Right ventricle myocardium inferior (tissue), 1 donor: ENCODE results near the gene CHCHD6. TPM values are rescaled to one million over a fixed set of nuclear protein-coding genes. Genes with fewer than 3 reads are reported as not detected.

Source experiments
- ATAC-seq: fragments of 200-7000 bp; cut with Tn5 transposase; one replicate; pipeline ENCODE4 v1.9.1; 2020; ENCODE audit warnings: mild to moderate bottlenecking, moderate library complexity
- DNase-seq: peaks from one replicate; pipeline ENCODE4 v3.0.0; 2021; ENCODE audit errors: missing footprints
- intact Hi-C: fragments of 100-400 bp; cut with DNase I; formaldehyde crosslinking; loops from one replicate; pipeline ENCODE4 v1.11.0; 2022
- total RNA-seq: library from RNA; stranded (reverse); fragmentation: NEBNext Ultra II Directional; extraction: Animal tissue kit (Norgen Biotek cat#: 25700); gene quantifications from one replicate; pipeline ENCODE4 v1.2.1, GENCODE V29; 2021
- donor health status: DM: no; HTN: yes; CAD: no; lungs with severe emphysema.

The CHCHD6 gene
- total RNA-seq, 1 donor from 2014 or later, result 11.7 TPM

DNA sequence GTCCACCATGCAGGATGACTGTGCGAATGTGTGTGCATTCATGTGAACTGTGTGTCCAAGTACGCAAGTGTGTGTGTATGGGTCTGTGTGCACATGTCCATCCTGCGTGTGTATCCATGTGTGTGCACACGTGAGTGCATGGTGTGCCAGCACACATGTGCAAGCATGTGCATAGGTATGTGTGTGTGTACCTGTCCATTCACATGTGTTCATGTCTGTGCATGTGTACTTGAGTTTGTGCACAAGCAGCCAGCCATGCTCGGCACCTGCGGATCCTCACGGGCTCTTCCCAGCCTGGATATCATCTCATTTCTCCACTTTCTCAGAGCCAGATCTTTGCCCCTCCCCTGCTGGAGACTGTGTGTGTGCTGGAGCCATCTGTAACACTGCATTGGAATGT, 260.2 kb downstream of the CHCHD6 start:
- no peak for ATAC-seq
- intact Hi-C loops, result loop anchor here (5.0 kb wide), 1 partner anchor 137 kb away; no protein-coding TSS in a partner anchor
- DNase-seq, result no peak

GRCh38 chr3:126964950-126965349, 260.9 kb downstream of the CHCHD6 start:
- no peak for ATAC-seq
- intact Hi-C loops, result loop anchor here (5.0 kb wide), 2 partner anchors 38 to 138 kb away; no protein-coding TSS in a partner anchor
- DNase-seq, result no peak

DNA sequence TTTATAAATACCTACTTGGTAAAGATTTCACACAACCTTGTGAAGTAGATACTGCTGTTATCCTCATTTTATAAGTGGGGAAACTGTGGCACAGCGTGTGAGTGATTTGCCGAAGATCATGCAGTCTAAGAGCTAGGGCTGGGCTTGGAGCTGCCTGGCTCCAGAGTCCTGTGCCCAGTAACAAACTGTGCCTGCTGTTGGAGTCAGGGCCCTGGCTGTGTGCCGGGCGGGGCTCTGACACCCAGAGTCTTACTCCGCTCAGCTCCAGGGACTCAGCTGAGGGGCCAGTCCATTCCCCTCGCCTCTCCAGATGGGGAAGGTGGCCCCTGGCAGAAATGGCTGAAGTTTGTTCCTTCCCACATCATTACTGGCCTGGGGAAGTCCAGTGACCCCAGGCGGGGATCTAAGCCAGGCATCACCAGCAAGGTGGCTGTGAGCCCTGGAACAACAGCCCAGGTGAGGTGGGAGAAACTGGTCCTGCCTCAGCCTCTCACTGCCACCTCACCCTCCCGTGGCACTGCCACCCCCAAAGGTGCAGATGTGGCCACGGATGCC, 261.6 kb downstream of the CHCHD6 start:
- DNase-seq, result no peak
- no peak for ATAC-seq
- intact Hi-C loops, result loop anchor here (5.0 kb wide), 1 partner anchor 38 kb away; no protein-coding TSS in a partner anchor

DNA sequence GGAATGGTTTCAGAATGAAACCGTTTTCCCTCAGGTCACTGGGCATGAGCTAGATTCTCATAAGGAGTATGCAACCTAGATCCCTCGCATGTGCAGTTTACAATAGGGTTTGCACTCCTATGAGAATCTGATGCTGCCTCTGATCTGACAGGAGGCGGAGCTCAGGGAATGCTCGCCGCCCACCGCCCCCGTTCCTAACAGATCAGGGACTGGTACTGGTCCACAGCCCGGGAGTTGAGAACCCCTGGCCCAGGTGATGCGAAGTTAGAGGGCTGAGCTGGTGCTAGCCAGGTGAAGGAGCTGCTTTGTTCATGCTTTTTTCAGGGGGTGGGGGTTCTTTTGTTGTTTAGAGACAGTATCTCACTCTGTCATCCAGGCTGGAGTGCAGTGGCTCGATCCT, 263.3 kb downstream of the CHCHD6 start:
- intact Hi-C loops, result loop anchor here (5.0 kb wide), 1 partner anchor 40 kb away; no protein-coding TSS in a partner anchor
- no peak for ATAC-seq
- no peak for DNase-seq

DNA sequence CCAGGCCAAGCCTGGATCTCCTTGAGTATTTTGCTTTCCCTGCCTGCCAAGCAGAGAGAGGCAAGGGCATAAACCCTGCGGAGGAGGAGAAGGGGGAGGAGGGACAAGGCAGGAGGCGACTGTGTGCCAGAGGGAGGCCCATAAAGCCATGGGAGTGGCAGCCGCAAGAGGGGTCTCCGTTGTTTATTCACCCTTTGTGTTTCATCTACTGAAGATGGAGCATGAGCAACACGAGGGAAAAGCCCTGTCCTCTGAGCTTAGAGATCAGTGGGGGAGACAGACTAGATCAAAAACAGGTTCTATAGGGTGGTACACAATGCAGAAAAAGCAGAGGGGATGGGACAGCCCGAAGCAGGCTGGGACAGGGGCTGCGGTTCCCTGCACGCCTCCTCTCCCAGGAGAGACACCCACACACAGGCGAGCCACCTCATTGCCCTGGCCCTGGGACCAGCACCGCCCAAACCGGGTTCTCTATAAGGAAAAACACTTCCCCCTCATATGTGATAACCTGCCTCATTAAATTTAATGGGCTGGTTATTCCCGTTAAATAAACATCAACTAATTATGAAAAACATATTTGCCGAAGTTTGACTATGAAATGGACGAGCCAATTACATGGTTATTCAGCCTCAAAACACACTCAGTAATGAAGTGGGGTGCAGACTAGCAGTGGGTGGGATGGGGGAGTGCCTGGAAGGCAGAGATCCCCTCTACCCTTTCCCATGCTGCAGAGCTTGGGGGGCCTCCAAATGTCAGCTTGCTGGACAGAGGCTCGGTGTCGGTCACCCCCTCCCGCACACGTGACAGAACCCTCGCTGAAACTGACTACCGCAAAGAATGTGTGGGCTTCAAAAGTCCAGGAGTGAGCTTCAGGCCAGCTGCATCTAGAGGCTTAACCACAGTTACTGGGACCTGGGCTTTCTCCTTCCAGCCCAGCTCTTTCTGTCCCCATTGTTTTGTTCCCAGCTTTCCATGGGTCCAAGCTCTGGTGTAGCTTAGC, 264.7 kb downstream of the CHCHD6 start:
- intact Hi-C loops, result loop anchor here (5.0 kb wide), 1 partner anchor 41 kb away; no protein-coding TSS in a partner anchor
- ATAC-seq, result no peak
- no peak for DNase-seq

GRCh38 chr3:126969586-126969985, 265.5 kb downstream of the CHCHD6 start:
- ATAC-seq (no peak), DNase-seq (no peak)
- intact Hi-C loops, result loop anchor here (5.0 kb wide), 1 partner anchor 42 kb away; no protein-coding TSS in a partner anchor

DNA sequence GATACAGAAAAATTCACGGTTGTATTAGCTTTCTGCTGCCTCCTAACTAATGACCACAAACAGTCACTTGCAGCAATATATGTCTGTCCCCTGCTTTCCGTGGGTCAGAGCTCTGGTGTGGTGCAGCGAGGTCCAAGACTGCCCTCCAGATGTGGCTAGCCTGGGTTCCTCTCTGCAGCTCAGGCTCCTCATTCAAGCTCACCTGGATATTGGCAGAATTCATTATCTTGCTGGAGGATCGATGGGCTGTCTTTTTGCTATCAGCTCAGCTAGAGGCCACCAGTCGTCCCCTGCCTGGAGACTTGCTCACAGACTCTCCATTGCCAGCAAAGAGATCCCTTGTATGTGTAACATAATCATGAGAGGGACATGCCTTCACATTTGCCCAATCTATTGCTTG, 266.1 kb downstream of the CHCHD6 start:
- no peak for ATAC-seq
- DNase-seq, result no peak
- intact Hi-C loops, result no loop called here

DNA sequence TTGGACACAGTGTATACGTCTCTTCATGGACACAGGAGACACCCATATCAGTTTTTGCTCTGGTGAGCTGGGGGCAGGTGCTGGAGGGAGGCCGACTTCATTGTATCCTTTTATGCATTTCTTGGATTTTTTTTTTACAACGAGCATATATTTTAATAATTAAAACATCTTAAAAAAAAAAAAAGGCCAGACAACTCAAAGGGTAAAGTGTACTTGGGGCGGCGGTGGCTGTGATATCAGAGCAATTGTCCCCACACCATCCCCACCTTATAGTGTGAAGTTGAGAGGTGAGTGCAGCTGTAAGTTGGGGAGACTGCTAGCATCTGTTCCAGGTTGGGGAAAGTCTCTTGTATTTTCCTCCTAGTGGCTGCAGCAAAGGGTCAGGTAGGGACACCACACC, 266.9 kb downstream of the CHCHD6 start:
- intact Hi-C loops, result no loop called here
- ATAC-seq (no peak), DNase-seq (no peak)

DNA sequence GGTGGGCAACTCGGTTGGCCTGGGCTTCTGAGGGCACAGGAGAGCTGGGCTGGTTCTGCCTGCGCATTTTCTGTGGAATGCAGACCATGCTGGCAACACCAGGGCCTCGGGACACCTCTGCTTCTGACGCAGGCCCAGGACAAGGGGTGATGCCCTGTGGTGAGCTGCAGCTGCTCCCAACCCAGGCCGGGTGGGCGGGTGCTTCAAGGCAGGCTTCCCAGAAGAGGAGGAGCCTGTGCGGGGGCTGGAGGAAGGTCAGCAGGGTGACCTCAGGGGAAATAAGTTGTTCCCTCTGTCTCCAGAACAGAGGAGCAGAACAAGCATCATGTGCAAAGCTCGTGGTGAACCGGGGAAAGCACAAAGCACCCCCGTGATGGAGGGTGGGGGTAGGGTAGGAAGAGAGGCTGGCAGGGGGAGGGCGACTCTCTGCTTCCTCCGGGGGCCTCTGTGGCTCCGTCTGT, 267.9 kb downstream of the CHCHD6 start:
- intact Hi-C loops, result no loop called here
- ATAC-seq, result peak; percentile 86
- peak; percentile 83 for DNase-seq

DNA sequence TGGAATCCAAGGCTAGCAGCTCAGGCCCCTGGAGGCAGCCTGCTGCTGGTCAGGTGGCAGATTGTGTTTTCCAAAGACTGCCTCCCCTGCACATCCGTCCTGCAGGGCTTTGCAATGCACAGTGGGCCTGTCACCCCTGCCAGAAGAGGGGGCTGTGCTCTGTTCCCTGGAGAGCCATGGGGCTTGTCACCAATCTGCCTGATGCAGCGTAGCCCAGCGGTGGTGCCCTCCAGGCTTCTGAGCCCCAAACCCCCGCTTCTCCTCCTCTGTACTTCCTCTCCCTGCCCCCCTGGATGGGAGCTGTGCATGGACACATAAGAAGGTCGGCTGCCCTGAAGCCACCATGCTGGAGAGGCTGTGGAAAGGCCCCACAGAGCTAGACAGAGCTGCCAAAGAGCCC, 268.8 kb downstream of the CHCHD6 start:
- ATAC-seq (no peak), DNase-seq (no peak)
- intact Hi-C loops, result no loop called here

GRCh38 chr3:126973814-126974213, 269.8 kb downstream of the CHCHD6 start:
- DNase-seq, result no peak
- ATAC-seq, result no peak
- intact Hi-C loops, result no loop called here

GRCh38 chr3:126974756-126975155, 270.7 kb downstream of the CHCHD6 start:
- ATAC-seq (no peak), DNase-seq (no peak)
- intact Hi-C loops, result no loop called here

- ATAC-seq (no peak), DNase-seq (no peak)
- intact Hi-C loops, result no loop called here
These were observed 272.9 kb downstream of the CHCHD6 start for GRCh38 chr3:126976906-126977305.

- intact Hi-C loops, result no loop called here
- DNase-seq (no peak), ATAC-seq (no peak)
These were observed 273.8 kb downstream of the CHCHD6 start for GRCh38 chr3:126977821-126978220.

- DNase-seq, result no peak
- intact Hi-C loops, result no loop called here
- ATAC-seq, result no peak
These were observed 274.3 kb downstream of the CHCHD6 start for GRCh38 chr3:126978291-126978690.

DNA sequence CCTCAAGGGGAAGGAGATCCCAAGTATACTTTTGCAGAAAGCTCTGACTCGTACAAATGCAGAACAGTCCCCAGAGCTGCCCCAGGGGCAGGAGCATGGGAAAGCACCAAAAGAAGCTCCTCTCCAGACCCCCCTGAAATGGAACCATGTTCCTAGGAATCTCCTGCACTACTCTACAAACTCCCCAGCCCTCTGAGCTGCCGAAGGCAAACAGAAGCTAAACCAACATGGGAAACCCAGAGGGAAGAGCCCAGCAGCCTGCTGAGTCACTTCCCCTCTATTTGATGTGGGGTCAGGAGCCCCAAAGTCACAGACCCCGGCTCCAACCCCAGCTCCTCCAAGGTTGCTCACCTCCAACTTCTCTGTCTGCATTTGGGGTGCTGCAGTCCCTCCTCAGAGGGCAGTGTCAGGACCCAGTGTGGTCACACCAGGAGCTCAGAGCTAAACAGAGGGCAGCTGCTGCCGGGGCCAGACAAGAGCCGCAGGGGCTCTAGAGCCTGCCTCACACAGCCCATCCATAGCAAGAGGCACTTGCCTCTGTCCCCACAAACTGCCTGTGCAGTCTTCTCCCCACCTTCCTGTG, 275.1 kb downstream of the CHCHD6 start:
- ATAC-seq (no peak), DNase-seq (no peak)
- intact Hi-C loops, result no loop called here

GRCh38 chr3:126980266-126980811, 276.3 kb downstream of the CHCHD6 start:
- no peak for ATAC-seq
- DNase-seq, result no peak
- intact Hi-C loops, result loop anchor here (5.0 to 10.0 kb wide), 3 partner anchors 197 to 564 kb away; no protein-coding TSS in a partner anchor

- DNase-seq, result no peak
- intact Hi-C loops, result loop anchor here (2.0 to 10.0 kb wide), 4 partner anchors 195 to 563 kb away; no protein-coding TSS in a partner anchor
- ATAC-seq, result peak; percentile 38
These were observed 278.1 kb downstream of the CHCHD6 start for GRCh38 chr3:126982126-126982470.
